MM.1S (cell line): Measurements from ENCODE around the gene PEAR1.

Source experiments
- EZH2phosphoT487 ChIP-seq: fragments of 300-600 bp; sonication (generic); IDR thresholded peaks from 2 replicates; pipeline ENCODE4 v1.6.1; 2018; ENCODE audit warnings: antibody characterized with exemption, low read length
- TF ChIP-seq, protein P1 (sequence below): fragments of 300-600 bp; sonication (generic); IDR thresholded peaks from 2 replicates; pipeline ENCODE4 v1.5.1; 2016; ENCODE audit warnings: antibody characterized with exemption, low read length, mixed read lengths

GRCh38 chr1:156953571-156953970 lies 60.1 kb downstream of the PEAR1 start:
- TF ChIP-seq EZH2phosphoT487, result no peak
- TF ChIP-seq, protein P1, sequence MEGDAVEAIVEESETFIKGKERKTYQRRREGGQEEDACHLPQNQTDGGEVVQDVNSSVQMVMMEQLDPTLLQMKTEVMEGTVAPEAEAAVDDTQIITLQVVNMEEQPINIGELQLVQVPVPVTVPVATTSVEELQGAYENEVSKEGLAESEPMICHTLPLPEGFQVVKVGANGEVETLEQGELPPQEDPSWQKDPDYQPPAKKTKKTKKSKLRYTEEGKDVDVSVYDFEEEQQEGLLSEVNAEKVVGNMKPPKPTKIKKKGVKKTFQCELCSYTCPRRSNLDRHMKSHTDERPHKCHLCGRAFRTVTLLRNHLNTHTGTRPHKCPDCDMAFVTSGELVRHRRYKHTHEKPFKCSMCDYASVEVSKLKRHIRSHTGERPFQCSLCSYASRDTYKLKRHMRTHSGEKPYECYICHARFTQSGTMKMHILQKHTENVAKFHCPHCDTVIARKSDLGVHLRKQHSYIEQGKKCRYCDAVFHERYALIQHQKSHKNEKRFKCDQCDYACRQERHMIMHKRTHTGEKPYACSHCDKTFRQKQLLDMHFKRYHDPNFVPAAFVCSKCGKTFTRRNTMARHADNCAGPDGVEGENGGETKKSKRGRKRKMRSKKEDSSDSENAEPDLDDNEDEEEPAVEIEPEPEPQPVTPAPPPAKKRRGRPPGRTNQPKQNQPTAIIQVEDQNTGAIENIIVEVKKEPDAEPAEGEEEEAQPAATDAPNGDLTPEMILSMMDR, result no peak
